ENCODE measurements around the gene PRR14L.
"Not testable (repeated sequence)": the region's sequence is repeated elsewhere in the genome, so short reads cannot be mapped to it uniquely, and the experiment has no call there.

GRCh38 chr22:31674219-31674618 is 75.7 kb downstream of the PRR14L start:
- not testable (repeated sequence) for TF ChIP-seq CTCF, MAX (IDR thresholded peaks at IDR 0.05; ENCODE audit: low read depth, low read length)

Measured in NB4 (cell line).